GM12891 (cell line): ENCODE results near the gene TBX1.

ENCODE experiments used
- DNase-seq: peaks from one replicate; pipeline ENCODE4 v3.0.0; 2011; ENCODE audit warnings: low spot score; ENCODE audit not compliant: insufficient read length
- FAIRE-seq: peaks from 2 replicates; lab custom pipeline; 2011; peaks lifted over from hg19 to GRCh38; lab: Jason Lieb, UNC
- PAX5 ChIP-seq: IDR thresholded peaks from 2 replicates; pipeline ENCODE4 v1.6.1; 2011; ENCODE audit warnings: low read length, moderate library complexity, mild to moderate bottlenecking; ENCODE audit not compliant: insufficient read depth, severe bottlenecking
- POLR2A ChIP-seq: IDR thresholded peaks from 2 replicates; pipeline ENCODE4 v1.6.1; 2011; ENCODE audit warnings: low read depth, low read length, control low read depth
- POLR2AphosphoS5 ChIP-seq: IDR thresholded peaks from 2 replicates; pipeline ENCODE4 v1.6.1; 2011; ENCODE audit warnings: low read depth, low read length, control low read depth
- POU2F2 ChIP-seq: IDR thresholded peaks from 2 replicates; pipeline ENCODE4 v1.6.1; 2011; ENCODE audit warnings: low read depth, mild to moderate bottlenecking, control low read depth, low read length, moderate library complexity
- SPI1 ChIP-seq: IDR thresholded peaks from 2 replicates; pipeline ENCODE4 v1.6.1; 2011; ENCODE audit warnings: low read depth, low read length, control low read depth
- TAF1 ChIP-seq: IDR thresholded peaks from 2 replicates; pipeline ENCODE4 v1.6.1; 2011; ENCODE audit warnings: low read depth, low read length, control low read depth

The TBX1 gene

DNA sequence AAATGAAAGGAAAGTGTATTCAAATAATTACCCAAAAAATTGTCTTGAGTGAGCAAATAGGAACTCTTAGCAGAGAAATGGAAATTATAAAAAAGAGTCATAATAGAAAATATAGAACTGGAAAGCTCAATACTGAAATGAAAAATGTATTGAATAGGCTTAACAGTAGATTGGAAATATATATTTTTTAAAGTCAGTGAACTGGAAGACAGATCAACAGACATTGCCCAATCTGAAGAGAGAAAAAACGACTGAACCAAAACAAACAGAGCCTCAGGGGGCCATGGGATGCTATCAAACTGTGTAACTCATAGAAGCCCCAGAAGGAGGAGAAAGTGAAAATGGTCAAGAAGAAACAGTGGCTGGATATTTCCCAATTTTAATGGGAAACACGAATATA is 32.6 kb downstream of the TBX1 start:
- no peak for DNase-seq
- FAIRE-seq, result no peak
- no peak for TF ChIP-seq POLR2A
- no peak for TF ChIP-seq POLR2AphosphoS5
- no peak for TF ChIP-seq PAX5
- TF ChIP-seq POU2F2, result no peak
- TF ChIP-seq SPI1, result no peak
- no peak for TF ChIP-seq TAF1

DNA sequence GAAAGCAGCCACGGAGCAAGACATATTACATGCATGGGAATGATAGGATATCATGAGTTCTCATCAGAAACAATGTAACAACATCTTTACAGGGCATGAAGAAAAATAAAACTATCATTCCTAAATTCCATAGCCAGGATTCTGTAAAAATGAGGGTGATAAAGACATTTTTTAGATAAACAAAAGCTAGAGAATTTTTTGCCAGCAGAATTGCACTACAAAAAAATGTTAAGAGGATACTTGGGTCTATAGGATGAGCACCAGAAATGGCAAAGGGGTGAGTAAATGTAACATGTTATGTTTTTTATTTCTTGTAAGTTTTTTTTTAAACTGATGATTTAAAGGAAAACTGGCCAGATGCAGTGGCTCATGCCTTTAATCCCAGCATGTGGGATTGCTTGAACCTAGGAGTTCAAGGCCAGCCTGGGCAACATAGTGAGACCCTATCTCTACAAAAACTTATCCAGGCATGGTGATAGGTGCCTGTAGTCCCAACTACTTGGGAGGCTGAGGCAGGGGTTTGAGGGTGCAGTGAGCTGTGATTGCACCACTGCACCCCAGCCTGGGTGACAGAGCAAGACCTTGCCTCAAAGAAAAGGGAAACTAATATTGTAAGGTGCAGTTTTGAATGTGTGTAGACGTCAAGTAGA is 33.2 kb downstream of the TBX1 start:
- no peak for DNase-seq
- TF ChIP-seq POLR2AphosphoS5 (no peak), POLR2A (no peak), SPI1 (no peak), POU2F2 (no peak), PAX5 (no peak), TAF1 (no peak)
- FAIRE-seq, result no peak

DNA sequence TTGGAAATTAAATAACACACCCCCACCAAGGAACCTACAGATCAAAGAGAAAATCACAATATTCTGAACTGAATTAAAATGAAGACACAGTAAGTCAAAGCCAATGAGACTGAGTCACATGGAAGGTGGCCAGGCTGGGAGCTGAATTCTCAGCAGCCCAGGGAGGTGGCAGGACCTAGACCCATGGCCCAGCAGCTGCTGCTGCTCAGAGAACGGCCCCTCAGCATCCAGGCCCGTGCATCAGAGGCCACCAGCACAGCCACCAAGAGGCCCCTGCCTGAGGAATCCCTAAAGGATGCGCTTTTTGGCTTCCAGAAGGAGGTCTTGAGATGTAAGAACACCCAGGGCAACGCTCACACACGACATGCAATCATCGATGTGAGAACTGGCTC is 35.0 kb downstream of the TBX1 start:
- FAIRE-seq (no peak), DNase-seq (no peak)
- TF ChIP-seq TAF1 (no peak), SPI1 (no peak), POU2F2 (no peak), POLR2A (no peak), POLR2AphosphoS5 (no peak), PAX5 (no peak)

DNA sequence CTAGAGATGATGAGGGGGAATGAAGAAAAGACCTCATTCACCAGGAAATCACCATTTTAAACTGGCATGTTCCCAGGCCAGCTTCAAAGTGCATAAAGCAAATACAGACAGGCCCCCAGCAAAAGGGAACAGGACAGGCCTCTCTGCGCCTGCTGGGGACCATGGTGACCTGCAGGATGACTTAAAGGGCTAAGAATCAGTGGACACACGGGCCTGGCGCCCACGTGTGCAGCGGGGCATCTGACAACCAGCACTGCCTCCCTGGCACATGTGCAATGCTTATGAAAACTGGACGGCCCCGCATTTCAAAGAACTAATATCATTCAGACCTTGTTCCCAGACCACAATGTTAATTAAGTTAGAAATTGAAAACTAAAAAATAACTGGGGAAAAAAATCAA is 35.6 kb downstream of the TBX1 start:
- no peak for DNase-seq
- FAIRE-seq, result no peak
- TF ChIP-seq SPI1 (no peak), POLR2A (no peak), PAX5 (no peak), POLR2AphosphoS5 (no peak), TAF1 (no peak), POU2F2 (no peak)

GRCh38 chr22:19797086-19798002 is 36.8 kb downstream of the TBX1 start:
- no peak for FAIRE-seq
- TF ChIP-seq SPI1 (no peak), POLR2AphosphoS5 (no peak)
- DNase-seq, result no peak

DNA sequence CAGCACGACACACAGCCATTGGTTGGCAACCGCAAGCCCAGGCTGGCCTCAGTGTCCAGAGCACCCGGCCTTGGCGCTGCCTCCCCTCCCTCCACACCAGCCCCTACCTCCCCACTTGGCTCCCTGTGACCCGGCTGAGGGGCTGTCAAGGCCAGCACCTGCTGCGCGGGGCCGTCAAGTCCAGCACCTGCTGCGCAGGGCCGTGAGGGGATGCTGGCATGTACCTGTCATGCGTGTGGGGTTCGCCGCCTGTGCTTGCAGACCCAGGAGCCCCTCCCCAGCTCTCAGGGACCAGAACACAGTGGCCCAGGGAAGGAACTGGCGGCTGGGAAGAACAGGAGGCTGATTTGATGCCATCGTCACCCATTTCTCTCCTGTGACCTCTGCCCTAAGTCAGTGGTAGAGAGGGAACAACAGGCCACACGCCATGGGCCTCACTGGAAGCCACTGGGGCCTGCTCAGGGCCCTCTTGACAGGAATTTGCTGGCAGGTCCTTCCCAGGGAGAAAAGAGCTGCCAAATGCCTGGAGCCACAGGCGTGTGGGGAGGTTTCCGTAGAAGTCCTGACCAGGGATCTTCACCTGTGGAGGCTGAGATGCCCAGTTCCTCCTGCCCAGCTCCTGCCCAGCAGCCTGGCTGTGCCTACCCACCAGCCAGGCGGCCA is 37.6 kb downstream of the TBX1 start:
- no peak for DNase-seq
- FAIRE-seq, result no peak
- TF ChIP-seq SPI1, result no peak
- TF ChIP-seq TAF1, result no peak
- no peak for TF ChIP-seq POU2F2
- no peak for TF ChIP-seq PAX5
- no peak for TF ChIP-seq POLR2AphosphoS5
- no peak for TF ChIP-seq POLR2A

- TF ChIP-seq TAF1 (no peak), POLR2AphosphoS5 (no peak), POLR2A (no peak), SPI1 (no peak), POU2F2 (no peak), PAX5 (no peak)
- no peak for DNase-seq
- no peak for FAIRE-seq
Observed at GRCh38 chr22:19798891-19799293, 38.3 kb downstream of the TBX1 start.

DNA sequence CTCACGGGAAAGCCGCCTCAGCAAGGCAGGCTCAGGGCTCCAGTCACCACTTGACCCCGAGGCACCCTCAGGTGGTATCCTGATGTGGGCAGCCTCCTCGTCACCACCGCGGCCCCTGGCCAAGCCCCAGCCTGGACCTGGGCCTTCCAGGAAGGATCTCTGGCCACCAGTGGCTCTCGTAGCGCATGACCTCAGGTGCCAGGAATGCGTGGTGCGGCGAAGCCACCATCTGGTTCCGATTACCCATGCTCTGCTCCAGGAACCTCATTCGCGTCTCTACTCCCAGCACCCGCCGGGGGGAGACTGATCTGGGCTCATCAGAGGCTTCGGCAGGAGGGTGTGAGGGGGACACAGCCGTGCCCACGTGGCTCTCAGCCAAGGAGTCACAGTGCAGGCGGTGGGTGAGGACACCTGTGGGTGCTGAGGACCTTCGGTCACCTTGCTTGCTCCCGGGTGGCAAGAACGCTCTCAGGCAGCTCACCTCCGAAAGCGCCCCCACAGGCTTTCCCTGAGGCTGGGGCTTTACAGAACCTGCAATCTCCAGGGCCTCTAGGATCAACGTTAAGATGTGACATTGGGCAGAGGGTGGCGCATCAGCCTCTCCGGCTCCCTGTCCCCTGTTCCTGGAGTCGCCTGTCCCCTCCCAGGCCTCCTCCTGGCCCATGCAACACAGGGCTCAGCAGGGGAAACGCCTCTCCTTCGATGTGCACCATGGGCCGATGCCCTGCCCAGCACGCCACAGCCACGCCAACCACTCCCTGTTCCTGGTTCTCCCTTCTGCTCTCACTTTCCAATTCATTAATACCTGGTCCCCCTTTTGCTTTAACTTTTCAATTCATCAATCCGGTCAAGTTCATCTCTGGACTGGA is 39.0 kb downstream of the TBX1 start:
- TF ChIP-seq POLR2A (no peak), PAX5 (no peak), SPI1 (no peak), POLR2AphosphoS5 (no peak), TAF1 (no peak), POU2F2 (no peak)
- FAIRE-seq (no peak), DNase-seq (no peak)

DNA sequence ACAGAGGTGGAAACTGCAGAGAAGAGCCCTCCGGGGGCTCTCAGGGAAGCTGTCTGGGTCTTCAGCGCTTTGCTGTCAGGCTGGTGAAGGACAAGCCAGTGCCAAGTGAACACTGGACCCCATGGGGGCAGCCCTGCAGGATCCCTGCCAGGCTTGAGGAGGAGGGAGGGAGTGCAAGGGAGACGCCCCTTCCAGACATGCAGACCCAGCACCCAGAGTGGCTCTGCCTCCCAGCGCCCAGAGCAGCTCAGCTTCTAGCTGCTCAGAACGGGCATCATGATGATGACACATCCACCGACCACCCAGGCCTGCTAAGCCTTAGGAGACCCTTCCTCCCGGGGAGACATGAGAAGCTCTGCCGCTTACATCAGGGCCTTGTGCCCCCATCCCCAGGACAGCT is 39.7 kb downstream of the TBX1 start:
- no peak for TF ChIP-seq POU2F2
- DNase-seq (no peak), FAIRE-seq (no peak)
